Renal cortex interstitium (tissue), 11 donors: ENCODE measurements around the gene PRMT1. TPM values are rescaled to one million over a fixed set of nuclear protein-coding genes. Genes with fewer than 3 reads are reported as not detected.

ENCODE experiments used
- DNase-seq, 11 donors: peaks; one replicate each; pipeline ENCODE4 v3.0.0-alpha.2; 2013; ENCODE audit warnings: low read depth in 9 of 11, low spot score in 4 of 11; ENCODE audit errors: extremely low read depth in 1 of 11
- polyA plus RNA-seq, 3 donors: library from polyadenylated mRNA; unstranded; fragments of 120-200 nt; gene quantifications; one replicate each; pipeline ENCODE4 v1.2.1, GENCODE V29; 2013; ENCODE audit not compliant: insufficient read length in 3 of 3

Gene PRMT1
- polyA plus RNA-seq, 3 donors, result 198 to 261 (median 228) TPM

- no peak for DNase-seq
Observed at GRCh38 chr19:49660338-49660961, 16.6 kb upstream of the PRMT1 start.

DNA sequence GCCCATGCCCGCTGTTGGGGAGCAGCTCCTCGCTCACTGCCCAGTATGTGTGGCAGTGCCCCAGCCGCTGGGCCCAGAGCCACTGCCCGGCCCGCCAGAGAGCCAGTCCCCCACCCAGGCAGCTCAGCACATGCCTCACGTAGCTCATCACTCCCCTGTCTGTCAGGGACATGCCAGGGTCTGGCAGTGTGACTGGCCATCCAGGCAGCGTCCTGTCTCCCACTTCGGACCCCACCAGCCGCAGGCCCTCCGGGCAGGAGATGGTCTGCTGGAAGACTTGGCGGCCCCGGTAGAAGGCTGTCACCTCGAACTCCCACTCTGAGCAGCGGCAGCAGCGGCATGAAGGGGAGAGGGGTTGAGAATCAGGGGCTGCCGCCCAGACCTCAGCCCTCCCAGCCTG, 15.1 kb upstream of the PRMT1 start:
- DNase-seq, result no peak

- DNase-seq, result no peak
Observed at GRCh38 chr19:49663224-49663623, 13.8 kb upstream of the PRMT1 start.

GRCh38 chr19:49664171-49665035, 12.7 kb upstream of the PRMT1 start:
- DNase-seq, result peak in 7 of 11 donors; percentile 63 to 76 (median 73)

DNA sequence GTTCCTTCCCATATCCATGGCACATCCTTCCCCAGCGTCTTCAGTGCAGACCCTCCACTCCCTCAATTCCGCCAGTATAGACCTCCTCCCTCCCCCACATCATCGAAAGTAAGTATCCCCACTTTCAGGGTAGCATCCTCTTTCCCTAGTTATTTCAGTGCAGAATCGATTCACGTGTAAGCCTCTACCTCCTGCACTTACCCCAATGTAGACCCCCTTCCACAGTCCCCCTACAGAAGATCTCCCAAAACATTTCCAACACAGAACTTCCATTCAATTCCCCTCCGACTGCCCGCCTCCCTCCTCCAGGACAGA, 12.1 kb upstream of the PRMT1 start:
- DNase-seq, result no peak

DNA sequence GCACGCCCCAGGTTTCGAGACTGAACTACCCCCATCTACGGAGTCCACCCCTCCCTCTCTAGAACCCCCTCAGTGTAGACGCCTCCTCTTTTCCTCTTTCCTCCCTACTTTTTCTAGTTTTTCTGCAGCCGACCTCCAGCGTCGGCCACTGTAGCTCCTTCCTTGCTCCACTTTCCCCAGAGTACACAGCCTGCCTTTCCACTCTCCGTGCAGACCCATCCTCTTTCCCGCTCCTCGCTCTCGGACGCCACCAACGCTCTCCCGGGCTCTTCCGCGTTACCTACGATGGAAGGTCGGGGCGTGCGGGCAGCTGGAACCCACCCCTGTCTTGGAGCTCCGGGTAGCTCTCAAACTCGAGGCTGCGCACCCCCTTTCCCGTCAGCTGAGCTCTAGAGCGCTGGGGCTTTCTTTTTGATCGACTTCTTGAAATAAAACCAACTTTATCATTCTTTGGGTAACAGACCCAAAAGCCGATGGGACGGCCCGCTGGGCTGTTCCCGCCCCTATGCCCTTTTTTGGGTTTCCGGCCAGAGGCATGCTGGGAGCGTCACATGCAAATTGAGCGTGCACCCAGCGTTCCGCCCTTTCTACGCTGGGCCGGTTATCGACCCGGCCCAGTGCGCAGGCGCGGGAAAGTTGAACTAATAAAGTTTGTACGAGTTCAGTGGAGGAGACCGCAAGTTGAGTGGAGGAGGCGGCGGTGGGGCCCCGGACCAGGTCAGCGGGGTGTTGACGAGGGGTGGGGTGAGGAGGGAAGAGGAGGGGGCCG, 11.5 kb upstream of the PRMT1 start, which contains the start of the genes BCL2L12 and IRF3:
TSS of gene BCL2L12 (plus strand) at position 583 of the 769 bp plus-strand sequence. CDS start 760 bp downstream, outside the sequence.
TSS of gene IRF3 (minus strand) at position 507 of the 769 bp plus-strand sequence. CDS start 1,019 bp downstream, outside the sequence.
- DNase-seq, result peak; percentile 92 to 98 (median 95)

DNA sequence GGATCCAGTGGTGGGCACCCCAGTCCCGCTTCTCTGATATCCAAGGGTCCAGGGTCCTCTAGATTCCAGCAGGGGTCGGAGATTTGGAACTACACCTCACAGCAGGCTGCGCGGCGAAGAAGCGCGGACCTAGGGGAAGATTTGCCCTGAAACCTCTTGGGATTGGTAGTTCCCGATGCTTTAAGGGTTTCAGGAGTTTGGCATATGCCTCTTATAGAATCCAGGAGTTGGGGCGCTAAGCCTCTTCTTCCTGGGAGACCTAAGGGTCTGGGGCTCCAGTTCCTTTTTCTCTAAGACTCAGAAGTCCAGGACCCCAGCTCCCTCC, 11.0 kb upstream of the PRMT1 start:
- DNase-seq, result peak in 1 of 11 donors; percentile 43

- DNase-seq, result no peak
Observed at GRCh38 chr19:49667473-49667872, 9.6 kb upstream of the PRMT1 start.

DNA sequence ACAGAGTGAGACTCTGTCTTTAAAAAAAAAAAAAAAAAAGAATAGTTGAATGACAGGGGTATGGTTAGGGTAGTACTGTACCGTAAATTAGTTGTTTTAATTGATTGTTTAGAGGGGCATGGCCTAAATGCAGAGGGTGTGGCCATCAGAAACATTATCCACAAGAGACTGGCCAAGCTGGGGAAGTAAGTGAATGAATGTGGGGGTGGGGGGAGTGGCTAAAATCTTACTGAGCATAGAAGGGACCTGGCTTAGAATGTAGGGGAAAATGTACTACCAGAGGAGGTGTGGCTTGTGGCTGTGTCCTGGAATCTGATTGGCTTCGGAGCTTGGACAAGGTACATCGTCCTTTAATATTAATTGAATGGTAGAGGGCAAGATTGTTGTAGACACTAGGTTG, 7.6 kb upstream of the PRMT1 start:
- no peak for DNase-seq

- DNase-seq, result peak in 5 of 11 donors; percentile 53 to 73 (median 70)
Observed at GRCh38 chr19:49672131-49672919, 4.7 kb upstream of the PRMT1 start.

- peak in 10 of 11 donors; percentile 79 to 99 (median 86) for DNase-seq
Observed at GRCh38 chr19:49676136-49676783, 811 bp upstream of the PRMT1 start.

DNA sequence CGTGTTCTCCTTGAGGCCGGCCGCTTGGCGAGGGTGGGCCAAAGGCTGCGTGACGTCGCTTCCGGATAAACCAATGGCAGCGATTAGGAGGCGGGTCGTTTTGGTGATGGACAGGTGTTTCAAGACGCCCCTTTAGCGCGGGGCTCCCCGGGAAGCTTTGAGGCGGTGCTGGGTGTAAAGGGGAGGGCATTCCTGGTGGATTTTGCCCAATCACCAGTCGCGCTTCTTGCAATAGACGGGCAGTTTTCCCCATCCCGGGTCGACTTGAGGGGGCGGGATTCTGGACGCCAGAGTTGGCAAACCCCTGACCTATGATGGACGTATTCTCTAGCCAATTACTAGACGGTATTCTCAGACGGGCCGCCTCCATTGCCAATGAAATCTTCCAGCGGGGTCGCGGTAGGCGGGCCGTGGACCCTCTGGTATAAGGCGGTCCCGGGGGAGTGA, 264 bp upstream of the PRMT1 start:
- DNase-seq, result peak; percentile 100

GRCh38 chr19:49677901-49678674, 1.0 kb downstream of the PRMT1 start:
- DNase-seq, result peak in 10 of 11 donors; percentile 75 to 89 (median 80)

- no peak for DNase-seq
Observed at GRCh38 chr19:49678985-49679770, 2.1 kb downstream of the PRMT1 start.

GRCh38 chr19:49679771-49680413, 2.8 kb downstream of the PRMT1 start:
- DNase-seq, result no peak
